H1 (cell line): ENCODE measurements around the gene KCNC3.

ENCODE experiments used
- CTCF ChIP-seq, 3 experiments: IDR thresholded peaks; 1 replicate in 2 of 3; 2 replicates in 1 of 3; pipeline versions ENCODE4 v1.5.1 to v1.6.1; 2011; ENCODE audit warnings: low read length in 3 of 3, mild to moderate bottlenecking in 3 of 3, inconsistent platforms in 2 of 3, low read depth in 1 of 3, moderate library complexity in 1 of 3; ENCODE audit not compliant: insufficient read depth in 1 of 3; ENCODE audit errors: control extremely low read depth in 1 of 3
- FOSL1 ChIP-seq: IDR thresholded peaks from 2 replicates; pipeline ENCODE4 v1.6.1; 2011; ENCODE audit warnings: mild to moderate bottlenecking, low read depth, low read length, moderate library complexity; ENCODE audit not compliant: insufficient read depth
- HDAC2 ChIP-seq, 2 experiments: fragments of 300-600 bp in 1 of 2; sonication (generic) in 1 of 2; IDR thresholded peaks; 2 replicates each; pipeline ENCODE4 v1.6.1; 2011 to 2012; ENCODE audit warnings: low read depth in 2 of 2, low read length in 2 of 2, mild to moderate bottlenecking in 2 of 2, moderate library complexity in 2 of 2, borderline replicate concordance in 1 of 2, inconsistent platforms in 1 of 2
- PHF8 ChIP-seq: fragments of 200-600 bp; sonication (generic); conservative IDR thresholded peaks from 2 replicates; pipeline ENCODE4 v1.7.1; 2012; ENCODE audit warnings: low read depth, mild to moderate bottlenecking, inconsistent platforms, low read length, moderate library complexity
- POLR2AphosphoS5 ChIP-seq: IDR thresholded peaks from 2 replicates; pipeline ENCODE4 v1.6.1; 2011; ENCODE audit warnings: low read depth, low read length
- SP2 ChIP-seq: IDR thresholded peaks from 2 replicates; pipeline ENCODE4 v1.6.1; 2012; ENCODE audit warnings: mild to moderate bottlenecking, low read length, inconsistent platforms
- TEAD4 ChIP-seq: IDR thresholded peaks from 2 replicates; pipeline ENCODE4 v1.6.1; 2012; ENCODE audit warnings: low read depth, low read length, inconsistent platforms, mixed read lengths

GRCh38 chr19:50352242-50352641 lies 23.1 kb upstream of the KCNC3 start:
- TF ChIP-seq CTCF (IDR thresholded peaks at IDR 0.05; ENCODE audit: control extremely low read depth in 1 of 3, insufficient read depth in 1 of 3, low read depth in 1 of 3, low read length in 3 of 3), result no peak
- TF ChIP-seq FOSL1, result no peak
- TF ChIP-seq SP2, result no peak
- TF ChIP-seq PHF8, result no peak
- TF ChIP-seq HDAC2 (IDR thresholded peaks at IDR 0.05; ENCODE audit: borderline replicate concordance in 1 of 2, low read depth in 2 of 2, low read length in 2 of 2), result no peak
- no peak for TF ChIP-seq TEAD4
- no peak for TF ChIP-seq POLR2AphosphoS5
